Measurements from ENCODE around the gene ID2. TPM values are rescaled to one million over a fixed set of nuclear protein-coding genes. Genes with fewer than 3 reads are reported as not detected.

Gene ID2
- total RNA-seq, 1 experiment from 2014 or later = 2.1 TPM

DNA sequence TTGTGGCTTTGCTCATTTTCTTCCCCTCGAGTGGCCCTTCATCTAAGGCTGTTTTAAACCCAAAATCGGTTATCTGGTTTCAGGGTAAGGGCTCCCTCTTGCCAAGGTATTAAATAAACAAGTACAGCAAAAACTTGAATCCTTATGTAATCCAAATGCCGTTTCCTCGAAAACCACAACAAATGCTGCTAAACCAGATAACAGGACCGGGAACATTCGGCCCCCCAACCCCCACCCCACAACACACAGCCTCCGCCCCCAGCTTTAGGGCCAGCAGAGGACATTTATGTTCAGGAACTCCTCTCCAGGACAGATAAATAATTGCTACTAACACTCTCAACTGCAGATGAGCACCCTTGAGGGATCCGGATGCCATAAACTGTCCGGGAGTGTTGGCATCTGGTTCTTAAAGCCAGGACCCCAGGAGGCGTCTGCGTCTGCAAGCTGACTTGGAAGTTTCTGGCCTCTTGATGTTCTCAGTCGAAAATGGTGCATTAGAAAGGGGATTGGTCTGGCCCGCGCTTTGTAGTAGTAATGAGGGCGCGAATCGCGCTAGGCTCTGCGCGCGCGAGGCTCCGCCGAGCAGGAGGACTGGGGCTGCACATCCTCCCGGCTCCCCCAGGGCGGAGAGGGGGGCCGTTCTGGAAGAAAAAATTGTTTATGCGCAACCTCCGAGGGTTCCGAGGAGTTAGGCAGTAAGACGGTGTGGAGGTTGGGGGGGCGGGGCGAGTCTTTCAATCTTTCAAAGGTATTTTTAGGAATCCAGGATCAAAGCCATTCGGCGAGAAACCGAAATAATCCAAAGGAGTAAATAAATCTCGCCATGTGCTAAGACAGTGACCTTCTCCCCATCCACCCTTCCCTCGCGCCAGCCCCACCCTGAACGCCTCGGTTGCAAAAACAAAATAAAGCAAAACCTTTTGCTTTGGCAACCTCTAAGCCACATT lies 3.9 kb upstream of the ID2 start:
- peaks cover 6% of the 10 kb centered on the region; the same call in 1 of the 2 replicates for H3K9me3 ChIP-seq (ENCODE audit: control insufficient read depth, insufficient read depth, low read depth, low read length)
- H3K27ac ChIP-seq (ENCODE audit: low read length) = peak overlapping the region; percentile 80
- ChIA-PET POLR2A (interaction anchor here (0.6 kb wide), 2 partner anchors 316 to 376 kb away, joined by 3 to 6 read pairs; no protein-coding TSS in a partner anchor), CTCF (interaction anchor here (0.6 kb wide), 1 partner anchor 25 kb away, joined by 4 read pairs; no protein-coding TSS in a partner anchor)
- in situ Hi-C loops (cut with HindIII; ENCODE audit: low pct_unique_long_range_greater_than_20kb, low sequenced_read_pairs) = no loop called here
- no TSS peak for BruUV-seq (replicated peaks)
- DNase-seq (ENCODE audit: low read depth, low spot score) (no peak), ATAC-seq (peak; percentile 12; the same call in 1 of the 2 replicates)
- H3K4me1 ChIP-seq (ENCODE audit: control insufficient read depth, insufficient read depth, low read length) = peaks cover 27% of the 10 kb centered on the region
- H3K36me3 ChIP-seq (ENCODE audit: control insufficient read depth, insufficient read depth, low read length) = peaks cover 7% of the 10 kb centered on the region; the same call in 1 of the 2 replicates
- no peaks in the 10 kb centered on the region; the same call in 1 of the 2 replicates for H3K27me3 ChIP-seq (ENCODE audit: control insufficient read depth, insufficient read depth, low read length)
- peak overlapping the region; percentile 55 to 64 for H3K4me3 ChIP-seq (ENCODE audit: low read depth in 2 of 2, low read length in 2 of 2)
- intact Hi-C loops (cut with micrococcal nuclease; ENCODE audit: unreplicated experiment) = no loop called here
- TF ChIP-seq, protein P1, sequence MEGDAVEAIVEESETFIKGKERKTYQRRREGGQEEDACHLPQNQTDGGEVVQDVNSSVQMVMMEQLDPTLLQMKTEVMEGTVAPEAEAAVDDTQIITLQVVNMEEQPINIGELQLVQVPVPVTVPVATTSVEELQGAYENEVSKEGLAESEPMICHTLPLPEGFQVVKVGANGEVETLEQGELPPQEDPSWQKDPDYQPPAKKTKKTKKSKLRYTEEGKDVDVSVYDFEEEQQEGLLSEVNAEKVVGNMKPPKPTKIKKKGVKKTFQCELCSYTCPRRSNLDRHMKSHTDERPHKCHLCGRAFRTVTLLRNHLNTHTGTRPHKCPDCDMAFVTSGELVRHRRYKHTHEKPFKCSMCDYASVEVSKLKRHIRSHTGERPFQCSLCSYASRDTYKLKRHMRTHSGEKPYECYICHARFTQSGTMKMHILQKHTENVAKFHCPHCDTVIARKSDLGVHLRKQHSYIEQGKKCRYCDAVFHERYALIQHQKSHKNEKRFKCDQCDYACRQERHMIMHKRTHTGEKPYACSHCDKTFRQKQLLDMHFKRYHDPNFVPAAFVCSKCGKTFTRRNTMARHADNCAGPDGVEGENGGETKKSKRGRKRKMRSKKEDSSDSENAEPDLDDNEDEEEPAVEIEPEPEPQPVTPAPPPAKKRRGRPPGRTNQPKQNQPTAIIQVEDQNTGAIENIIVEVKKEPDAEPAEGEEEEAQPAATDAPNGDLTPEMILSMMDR (IDR thresholded peaks at IDR 0.05) = no peak
- peak; percentile 70; the same call in 1 of the 2 replicates for TF ChIP-seq TCF7L2 (IDR thresholded peaks at IDR 0.05; ENCODE audit: low read depth, low read length)

DNA sequence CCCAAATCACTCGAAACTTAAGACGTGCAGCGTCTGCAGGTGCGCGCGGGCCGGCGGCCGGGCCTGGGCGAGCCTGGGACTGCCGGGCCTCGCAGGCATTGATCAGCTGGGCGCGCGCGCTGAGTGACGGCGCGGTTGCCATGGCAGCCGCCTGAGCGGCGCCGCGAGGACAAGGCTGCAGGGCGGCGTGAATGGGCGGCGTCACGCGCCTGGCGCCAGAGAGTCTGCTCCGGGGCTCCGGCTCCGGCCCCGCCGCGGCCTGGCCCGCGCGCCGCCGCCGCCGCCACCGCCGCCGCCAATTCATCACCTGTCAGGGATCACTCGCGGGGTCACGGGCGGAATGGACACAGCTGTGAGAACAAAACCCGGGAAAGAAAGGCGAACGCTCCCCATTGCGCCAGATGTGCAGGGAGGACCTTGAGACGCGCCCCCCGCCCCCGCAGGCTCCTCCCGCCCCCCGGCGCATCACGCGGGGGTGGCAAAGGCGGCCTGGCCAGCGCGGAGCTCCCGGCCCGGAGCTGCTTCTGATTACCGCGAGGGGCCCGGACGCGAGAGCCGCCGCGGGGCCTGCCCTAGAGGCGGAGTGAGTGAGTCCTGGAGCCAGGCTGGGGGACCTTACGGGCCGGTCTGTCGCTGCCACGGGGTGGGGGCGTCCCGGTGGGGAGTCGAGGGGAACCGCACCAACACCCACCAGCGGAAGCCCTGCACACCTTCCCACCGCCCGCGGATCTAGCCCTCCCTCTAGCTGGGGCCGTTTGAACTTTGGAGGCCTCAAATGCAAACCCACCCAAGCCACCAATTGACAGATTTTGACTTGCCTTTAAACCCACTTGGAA lies 2.9 kb upstream of the ID2 start:
- ChIA-PET POLR2A (interaction anchor here (0.6 kb wide), 3 partner anchors 62 to 375 kb away, joined by 3 to 6 read pairs (median 3); no protein-coding TSS in a partner anchor), CTCF (interaction anchor here (0.6 kb wide), 1 partner anchor 24 kb away, joined by 4 read pairs; no protein-coding TSS in a partner anchor)
- ATAC-seq = peak; percentile 86
- peaks cover 11% of the 10 kb centered on the region; the same call in 1 of the 2 replicates for H3K36me3 ChIP-seq (ENCODE audit: control insufficient read depth, insufficient read depth, low read length)
- TF ChIP-seq, protein P2, sequence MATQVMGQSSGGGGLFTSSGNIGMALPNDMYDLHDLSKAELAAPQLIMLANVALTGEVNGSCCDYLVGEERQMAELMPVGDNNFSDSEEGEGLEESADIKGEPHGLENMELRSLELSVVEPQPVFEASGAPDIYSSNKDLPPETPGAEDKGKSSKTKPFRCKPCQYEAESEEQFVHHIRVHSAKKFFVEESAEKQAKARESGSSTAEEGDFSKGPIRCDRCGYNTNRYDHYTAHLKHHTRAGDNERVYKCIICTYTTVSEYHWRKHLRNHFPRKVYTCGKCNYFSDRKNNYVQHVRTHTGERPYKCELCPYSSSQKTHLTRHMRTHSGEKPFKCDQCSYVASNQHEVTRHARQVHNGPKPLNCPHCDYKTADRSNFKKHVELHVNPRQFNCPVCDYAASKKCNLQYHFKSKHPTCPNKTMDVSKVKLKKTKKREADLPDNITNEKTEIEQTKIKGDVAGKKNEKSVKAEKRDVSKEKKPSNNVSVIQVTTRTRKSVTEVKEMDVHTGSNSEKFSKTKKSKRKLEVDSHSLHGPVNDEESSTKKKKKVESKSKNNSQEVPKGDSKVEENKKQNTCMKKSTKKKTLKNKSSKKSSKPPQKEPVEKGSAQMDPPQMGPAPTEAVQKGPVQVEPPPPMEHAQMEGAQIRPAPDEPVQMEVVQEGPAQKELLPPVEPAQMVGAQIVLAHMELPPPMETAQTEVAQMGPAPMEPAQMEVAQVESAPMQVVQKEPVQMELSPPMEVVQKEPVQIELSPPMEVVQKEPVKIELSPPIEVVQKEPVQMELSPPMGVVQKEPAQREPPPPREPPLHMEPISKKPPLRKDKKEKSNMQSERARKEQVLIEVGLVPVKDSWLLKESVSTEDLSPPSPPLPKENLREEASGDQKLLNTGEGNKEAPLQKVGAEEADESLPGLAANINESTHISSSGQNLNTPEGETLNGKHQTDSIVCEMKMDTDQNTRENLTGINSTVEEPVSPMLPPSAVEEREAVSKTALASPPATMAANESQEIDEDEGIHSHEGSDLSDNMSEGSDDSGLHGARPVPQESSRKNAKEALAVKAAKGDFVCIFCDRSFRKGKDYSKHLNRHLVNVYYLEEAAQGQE (IDR thresholded peaks at IDR 0.05; ENCODE audit: insufficient read depth in 1 of 2, low read depth in 2 of 2, low read length in 1 of 2) = no peak
- TF ChIP-seq SIN3A (IDR thresholded peaks at IDR 0.05; ENCODE audit: borderline replicate concordance, insufficient read depth, low read depth, low read length) (no peak; the same call in 1 of the 2 replicates), POLR2AphosphoS5 (IDR thresholded peaks at IDR 0.05; ENCODE audit: low read depth, low read length) (no peak), TCF7L2 (IDR thresholded peaks at IDR 0.05; ENCODE audit: low read depth, low read length) (no peak)
- TF ChIP-seq, protein P1 (IDR thresholded peaks at IDR 0.05) = no peak; the same call in 1 of the 2 replicates
- in situ Hi-C loops (cut with HindIII; ENCODE audit: low pct_unique_long_range_greater_than_20kb, low sequenced_read_pairs) (no loop called here), intact Hi-C loops (cut with micrococcal nuclease; ENCODE audit: unreplicated experiment) (no loop called here)
- H3K9me3 ChIP-seq (ENCODE audit: control insufficient read depth, insufficient read depth, low read depth, low read length) = peaks cover 6% of the 10 kb centered on the region; the same call in 1 of the 2 replicates
- H3K4me1 ChIP-seq (ENCODE audit: control insufficient read depth, insufficient read depth, low read length) = peaks cover 31% of the 10 kb centered on the region
- BruUV-seq (replicated peaks) = no TSS peak
- peak overlapping the region; percentile 89 for H3K27ac ChIP-seq (ENCODE audit: low read length)
- peak overlapping the region; percentile 55 to 72 for H3K4me3 ChIP-seq (ENCODE audit: low read depth in 2 of 2, low read length in 2 of 2)
- DNase-seq (ENCODE audit: low read depth, low spot score) = no peak
- H3K27me3 ChIP-seq (ENCODE audit: control insufficient read depth, insufficient read depth, low read length) = no peaks in the 10 kb centered on the region; the same call in 1 of the 2 replicates
